SK-N-SH (cell line): ENCODE results near the gene MX2. TPM values are rescaled to one million over a fixed set of nuclear protein-coding genes. Genes with fewer than 3 reads are reported as not detected.

Experiments
- CTCF ChIA-PET: fragments of 300-600, 350-600 bp; formaldehyde crosslinking; extraction: SDS; loops from one replicate; lab custom pipeline; 2021; lab: Yijun Ruan, JAX
- POLR2A ChIA-PET: fragments of 350-600 bp; sonication (Branson Sonifier 250); formaldehyde crosslinking; extraction: SDS; loops from one replicate; lab custom pipeline; 2020; ENCODE audit warnings: antibody characterized with exemption, inconsistent platforms; lab: Yijun Ruan, JAX
- DNase-seq: peaks from one replicate; pipeline ENCODE4 v3.0.0; 2012
- H2AFZ ChIP-seq: fragments of 200-600 bp; sonication (generic); 2 replicates; pipeline ENCODE4 v1.8.1; 2016; ENCODE audit warnings: antibody characterized with exemption, mild to moderate bottlenecking, low read depth
- H3F3A ChIP-seq: fragments of 200-600 bp; sonication (generic); replicated peaks from 2 replicates; pipeline ENCODE3; 2016; ENCODE audit warnings: antibody characterized with exemption, mild to moderate bottlenecking; ENCODE audit not compliant: insufficient read depth
- H3K27ac ChIP-seq, 2 experiments: fragments of 200-500 bp in 1 of 2; fragments of 200-600 bp in 1 of 2; sonication (Bioruptor generic) in 1 of 2; sonication (generic), shearing (Covaris generic) in 1 of 2; 2 replicates each; pipeline versions ENCODE4 v1.5.1 to v1.6.1; 2014 to 2016; ENCODE audit warnings: low read depth in 2 of 2, inconsistent platforms in 1 of 2, low read length in 1 of 2, mild to moderate bottlenecking in 1 of 2, mixed read lengths in 1 of 2
- H3K27me3 ChIP-seq: fragments of 200-600 bp; sonication (generic), shearing (Covaris generic); 2 replicates; pipeline ENCODE4 v1.6.1; 2016; ENCODE audit warnings: mixed run types; ENCODE audit not compliant: insufficient read depth
- H3K36me3 ChIP-seq, 2 experiments: fragments of 200-500 bp in 1 of 2; fragments of 200-600 bp in 1 of 2; sonication (Bioruptor generic) in 1 of 2; sonication (generic) in 1 of 2; replicated peaks in 1 of 2; 2 replicates each; pipeline versions ENCODE3 to v1.5.1; 2014 to 2016; ENCODE audit warnings: low read length in 1 of 2, mild to moderate bottlenecking in 1 of 2; ENCODE audit not compliant: insufficient read depth in 2 of 2, control insufficient read depth in 1 of 2
- H3K4me1 ChIP-seq, 2 experiments: fragments of 200-500 bp in 1 of 2; fragments of 200-600 bp in 1 of 2; sonication (Bioruptor generic) in 1 of 2; sonication (generic), shearing (Covaris generic) in 1 of 2; 2 replicates each; pipeline versions ENCODE4 v1.5.1 to v1.6.1; 2014 to 2016; ENCODE audit warnings: low read depth in 1 of 2, low read length in 1 of 2, mixed run types in 1 of 2; ENCODE audit not compliant: insufficient read depth in 2 of 2, control insufficient read depth in 1 of 2
- H3K4me2 ChIP-seq: fragments of 200-600 bp; sonication (generic), shearing (Covaris generic); 2 replicates; pipeline ENCODE4 v1.6.1; 2017; ENCODE audit warnings: mixed run types
- H3K4me3 ChIP-seq, 2 experiments: fragments of 200-500 bp in 1 of 2; fragments of 200-600 bp in 1 of 2; sonication (Bioruptor generic) in 1 of 2; sonication (generic), shearing (Covaris generic) in 1 of 2; 2 replicates each; pipeline versions ENCODE4 v1.5.1 to v1.8.1; 2014 to 2016; ENCODE audit warnings: low read depth in 2 of 2, inconsistent platforms in 1 of 2, low read length in 1 of 2, mild to moderate bottlenecking in 1 of 2, mixed read lengths in 1 of 2, moderate library complexity in 1 of 2
- H3K79me2 ChIP-seq: fragments of 200-600 bp; sonication (generic); 2 replicates; pipeline ENCODE4 v1.8.1; 2017; ENCODE audit warnings: mild to moderate bottlenecking; ENCODE audit not compliant: insufficient read depth
- H3K9ac ChIP-seq: fragments of 200-600 bp; sonication (generic); 2 replicates; pipeline ENCODE4 v1.6.1; 2017; ENCODE audit warnings: mixed run types
- H3K9me2 ChIP-seq: fragments of 200-600 bp; sonication (generic); 2 replicates; pipeline ENCODE4 v1.6.1; 2017; ENCODE audit warnings: mixed run types
- H3K9me3 ChIP-seq: fragments of 200-600 bp; sonication (generic); 2 replicates; pipeline ENCODE4 v1.6.1; 2017; ENCODE audit warnings: mixed run types, mild to moderate bottlenecking, moderate library complexity
- H4K20me1 ChIP-seq: fragments of 200-600 bp; sonication (generic); 2 replicates; pipeline ENCODE4 v1.6.1; 2017; ENCODE audit warnings: mild to moderate bottlenecking, mixed run types; ENCODE audit not compliant: insufficient read depth
- CHD2 ChIP-seq: fragments of 150-350 bp; IDR thresholded peaks from 2 replicates; pipeline ENCODE4 v1.6.1; 2018; ENCODE audit warnings: low read length; ENCODE audit not compliant: partially characterized antibody
- CTCF ChIP-seq: fragments of 200-600 bp; sonication (generic); IDR thresholded peaks from 2 replicates; pipeline ENCODE4 v1.6.1; 2017; ENCODE audit warnings: antibody characterized with exemption, mild to moderate bottlenecking, moderate library complexity
- ELF1 ChIP-seq: IDR thresholded peaks from 2 replicates; pipeline ENCODE4 v1.4.0; 2012
- EP300 ChIP-seq, 2 experiments: IDR thresholded peaks; 2 replicates each; pipeline versions ENCODE4 v1.4.0 to v1.6.1; 2012; ENCODE audit warnings: borderline replicate concordance in 1 of 2, low read depth in 1 of 2, low read length in 1 of 2
- FOSL2 ChIP-seq: IDR thresholded peaks from 2 replicates; pipeline ENCODE4 v1.4.0; 2012; ENCODE audit warnings: low read depth, mild to moderate bottlenecking, moderate library complexity, borderline replicate concordance
- FOXJ3 ChIP-seq: sonication (generic); formaldehyde crosslinking; IDR thresholded peaks from 2 replicates; pipeline ENCODE4 v1.5.1; 2020; ENCODE audit warnings: mild to moderate bottlenecking, missing genetic modification reagents
- FOXM1 ChIP-seq: IDR thresholded peaks from 2 replicates; pipeline ENCODE4 v1.4.0; 2012; ENCODE audit warnings: low read depth, mild to moderate bottlenecking
- GABPA ChIP-seq: IDR thresholded peaks from 2 replicates; pipeline ENCODE4 v1.4.0; 2012; ENCODE audit warnings: low read depth, mild to moderate bottlenecking
- IRF3 ChIP-seq: fragments of 150-350 bp; IDR thresholded peaks from 2 replicates; pipeline ENCODE4 v1.6.1; 2016; ENCODE audit warnings: mild to moderate bottlenecking, low read depth, low read length
- JUND ChIP-seq: IDR thresholded peaks from 2 replicates; pipeline ENCODE4 v1.4.0; 2012
- MEF2A ChIP-seq: IDR thresholded peaks from 2 replicates; pipeline ENCODE4 v1.4.0; 2012; ENCODE audit warnings: low read depth, borderline replicate concordance
- NFIC ChIP-seq: IDR thresholded peaks from 2 replicates; pipeline ENCODE4 v1.4.0; 2012; ENCODE audit warnings: borderline replicate concordance
- REST ChIP-seq: IDR thresholded peaks from 2 replicates; pipeline ENCODE4 v1.6.1; 2012; ENCODE audit warnings: mild to moderate bottlenecking, low read depth, low read length, moderate library complexity
- RFX5 ChIP-seq: IDR thresholded peaks from 2 replicates; pipeline ENCODE4 v1.6.1; 2012; ENCODE audit warnings: mild to moderate bottlenecking, improper control_type of control experiment, low read length
- SIN3A ChIP-seq: IDR thresholded peaks from 2 replicates; pipeline ENCODE4 v1.6.1; 2012; ENCODE audit warnings: low read depth, mild to moderate bottlenecking, low read length, moderate library complexity, borderline replicate concordance
- SMC3 ChIP-seq: IDR thresholded peaks from 2 replicates; pipeline ENCODE4 v1.6.1; 2012; ENCODE audit warnings: low read depth, low read length, improper control_type of control experiment
- TAF1 ChIP-seq: IDR thresholded peaks from 2 replicates; pipeline ENCODE4 v1.6.1; 2012; ENCODE audit warnings: low read depth, mild to moderate bottlenecking, low read length, moderate library complexity, borderline replicate concordance
- USF2 ChIP-seq: fragments of 150-350 bp; IDR thresholded peaks from 2 replicates; pipeline ENCODE4 v1.6.1; 2017; ENCODE audit warnings: antibody characterized with exemption, low read length, low read depth, borderline replicate concordance
- whole genome bisulfite sequencing: methylation state at CpG from one replicate; pipeline ENCODE4 v1.1.6; 2017; ENCODE audit warnings: low lambda C conversion rate; 5-methylcytosine and 5-hydroxymethylcytosine counted together
- polyA plus RNA-seq, 3 experiments: library from polyadenylated mRNA; depleted of rRNA; stranded (reverse); fragments of >200 nt; gene quantifications; 2 replicates each; pipeline ENCODE4 v1.2.3, GENCODE V29; 2012

Gene MX2
- polyA plus RNA-seq, 1 of the 3 experiments (the other 2 are of a cell fraction), result 0.08 TPM

GRCh38 chr21:41326414-41327080 is 35.3 kb upstream of the MX2 start:
- Histone ChIP-seq H3F3A (no peaks in the 10 kb centered on the region), H3K27ac (no peak overlapping the region), H2AFZ (no peak overlapping the region)
- CTCF ChIA-PET, result interaction anchor here (1.1 kb wide), 1 partner anchor 43 kb away, joined by 3 read pairs; no protein-coding TSS in a partner anchor
- no peak for DNase-seq
- TF ChIP-seq CHD2 (no peak), REST (no peak), CTCF (no peak), MEF2A (no peak), USF2 (no peak), GABPA (no peak), FOXJ3 (CRISPR knock-in tag) (no peak), FOXM1 (no peak), SIN3A (no peak), ELF1 (no peak), TAF1 (no peak), RFX5 (no peak), FOSL2 (no peak), NFIC (no peak), EP300 (IDR thresholded peaks at IDR 0.05; ENCODE audit: borderline replicate concordance in 1 of 2, low read depth in 1 of 2, low read length in 1 of 2) (no peak), JUND (no peak), IRF3 (no peak), SMC3 (no peak)
- TF ChIP-seq, all 33 proteins: peak for 0
- Histone ChIP-seq H3K9ac (no peak overlapping the region), H3K4me3 (no peak overlapping the region), H3K4me1 (no peaks in the 10 kb centered on the region), H3K27me3 (no peaks in the 10 kb centered on the region), H3K79me2 (no peaks in the 10 kb centered on the region), H4K20me1 (no peaks in the 10 kb centered on the region), H3K9me3 (no peaks in the 10 kb centered on the region), H3K9me2 (no peaks in the 10 kb centered on the region), H3K4me2 (no peak overlapping the region), H3K36me3 (no peaks in the 10 kb centered on the region)
- POLR2A ChIA-PET, result no interaction called here
- 25% methylated on average over 3 of the region's 13 CpGs for WGBS
